ENCODE results near the gene CCDC57.

CCDC57 gene

DNA sequence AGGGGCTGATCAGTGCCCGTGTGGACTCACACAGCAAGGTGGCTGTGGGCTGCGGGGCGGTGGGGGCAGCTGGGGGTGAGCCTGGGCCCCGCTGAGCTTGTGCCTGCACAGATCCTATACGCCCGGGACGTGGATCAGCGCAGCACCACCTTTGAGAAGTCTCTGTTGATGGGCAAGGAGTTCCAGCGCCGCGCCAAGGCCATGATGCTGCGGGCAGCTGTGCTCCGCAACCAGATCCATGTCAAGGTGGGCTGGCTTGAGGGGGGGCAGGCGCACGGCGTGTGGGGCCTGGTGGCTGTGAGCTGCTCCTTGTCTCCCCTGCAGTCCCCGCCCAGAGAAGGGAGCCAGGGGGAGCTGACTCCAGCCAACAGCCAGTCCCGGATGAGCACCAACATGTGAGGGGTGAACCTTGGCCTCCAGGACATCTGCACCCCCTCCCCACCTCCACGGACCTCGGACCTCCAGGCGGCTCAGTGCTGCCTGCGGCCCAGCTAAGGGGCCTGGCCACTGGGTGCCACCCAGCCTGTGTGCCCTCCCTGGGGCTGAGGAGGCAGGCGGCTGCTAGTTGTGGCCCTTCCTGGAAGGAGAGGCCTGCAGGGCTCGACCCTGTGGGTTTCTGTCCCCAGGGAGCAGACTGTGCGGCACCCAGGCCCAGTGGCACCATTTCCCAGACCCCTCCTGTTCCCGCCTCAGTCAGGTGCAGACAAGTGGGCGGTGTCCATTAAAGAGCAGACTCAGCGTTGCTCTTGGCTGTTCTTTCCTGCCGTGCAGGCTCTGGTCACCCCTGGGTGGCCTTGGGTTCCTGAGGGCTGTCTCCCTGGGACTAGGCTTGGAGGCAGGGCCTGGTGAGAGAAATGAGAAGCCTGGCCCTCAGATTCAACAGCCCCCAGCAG, 155.7 kb downstream of the CCDC57 start:
- no peak overlapping the region for H3K4me3 ChIP-seq (ENCODE audit: low read length)

DNA sequence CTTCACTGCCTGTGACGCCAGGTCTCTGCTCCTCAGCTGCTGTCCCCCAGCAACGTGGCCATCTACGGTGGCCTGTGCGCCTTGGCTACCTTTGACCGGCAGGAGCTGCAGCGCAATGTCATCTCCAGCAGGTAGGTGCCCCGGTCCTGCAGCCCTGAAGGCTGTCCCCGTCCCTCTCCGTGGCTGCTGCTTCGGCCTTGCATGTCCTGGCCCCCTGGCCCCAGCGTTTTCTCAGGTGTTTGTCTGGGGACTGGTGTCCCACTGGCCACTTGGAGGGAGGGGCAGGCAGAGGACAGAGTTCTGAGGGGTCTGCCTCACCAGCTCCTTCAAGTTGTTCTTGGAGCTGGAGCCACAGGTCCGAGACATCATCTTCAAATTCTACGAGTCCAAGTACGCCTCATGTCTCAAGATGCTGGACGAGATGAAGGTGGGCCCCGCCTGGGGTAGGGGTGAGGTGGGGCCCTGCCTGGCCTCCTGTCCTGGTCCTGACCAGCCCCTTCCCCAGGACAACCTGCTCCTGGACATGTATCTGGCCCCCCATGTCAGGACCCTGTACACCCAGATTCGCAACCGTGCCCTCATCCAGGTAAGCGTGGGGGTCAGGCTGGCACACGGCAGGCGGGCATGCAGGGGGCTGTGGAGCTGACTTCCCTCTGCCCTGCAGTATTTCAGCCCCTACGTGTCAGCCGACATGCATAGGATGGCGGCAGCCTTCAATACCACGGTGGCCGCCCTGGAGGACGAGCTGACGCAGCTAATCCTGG, 156.5 kb downstream of the CCDC57 start:
- TF ChIP-seq, protein P1, sequence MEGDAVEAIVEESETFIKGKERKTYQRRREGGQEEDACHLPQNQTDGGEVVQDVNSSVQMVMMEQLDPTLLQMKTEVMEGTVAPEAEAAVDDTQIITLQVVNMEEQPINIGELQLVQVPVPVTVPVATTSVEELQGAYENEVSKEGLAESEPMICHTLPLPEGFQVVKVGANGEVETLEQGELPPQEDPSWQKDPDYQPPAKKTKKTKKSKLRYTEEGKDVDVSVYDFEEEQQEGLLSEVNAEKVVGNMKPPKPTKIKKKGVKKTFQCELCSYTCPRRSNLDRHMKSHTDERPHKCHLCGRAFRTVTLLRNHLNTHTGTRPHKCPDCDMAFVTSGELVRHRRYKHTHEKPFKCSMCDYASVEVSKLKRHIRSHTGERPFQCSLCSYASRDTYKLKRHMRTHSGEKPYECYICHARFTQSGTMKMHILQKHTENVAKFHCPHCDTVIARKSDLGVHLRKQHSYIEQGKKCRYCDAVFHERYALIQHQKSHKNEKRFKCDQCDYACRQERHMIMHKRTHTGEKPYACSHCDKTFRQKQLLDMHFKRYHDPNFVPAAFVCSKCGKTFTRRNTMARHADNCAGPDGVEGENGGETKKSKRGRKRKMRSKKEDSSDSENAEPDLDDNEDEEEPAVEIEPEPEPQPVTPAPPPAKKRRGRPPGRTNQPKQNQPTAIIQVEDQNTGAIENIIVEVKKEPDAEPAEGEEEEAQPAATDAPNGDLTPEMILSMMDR (IDR thresholded peaks at IDR 0.05; ENCODE audit: insufficient read depth, low read depth, low read length, missing control alignments): no peak
- no peak overlapping the region for H3K4me3 ChIP-seq (ENCODE audit: low read length)
- DNase-seq (ENCODE audit: low read depth): no peak

More for the DNA sequence above, 155.7 kb downstream of the CCDC57 start:
- TF ChIP-seq, protein P1 (IDR thresholded peaks at IDR 0.05; ENCODE audit: insufficient read depth, low read depth, low read length, missing control alignments): no peak
- no peak for DNase-seq (ENCODE audit: low read depth)

DNA sequence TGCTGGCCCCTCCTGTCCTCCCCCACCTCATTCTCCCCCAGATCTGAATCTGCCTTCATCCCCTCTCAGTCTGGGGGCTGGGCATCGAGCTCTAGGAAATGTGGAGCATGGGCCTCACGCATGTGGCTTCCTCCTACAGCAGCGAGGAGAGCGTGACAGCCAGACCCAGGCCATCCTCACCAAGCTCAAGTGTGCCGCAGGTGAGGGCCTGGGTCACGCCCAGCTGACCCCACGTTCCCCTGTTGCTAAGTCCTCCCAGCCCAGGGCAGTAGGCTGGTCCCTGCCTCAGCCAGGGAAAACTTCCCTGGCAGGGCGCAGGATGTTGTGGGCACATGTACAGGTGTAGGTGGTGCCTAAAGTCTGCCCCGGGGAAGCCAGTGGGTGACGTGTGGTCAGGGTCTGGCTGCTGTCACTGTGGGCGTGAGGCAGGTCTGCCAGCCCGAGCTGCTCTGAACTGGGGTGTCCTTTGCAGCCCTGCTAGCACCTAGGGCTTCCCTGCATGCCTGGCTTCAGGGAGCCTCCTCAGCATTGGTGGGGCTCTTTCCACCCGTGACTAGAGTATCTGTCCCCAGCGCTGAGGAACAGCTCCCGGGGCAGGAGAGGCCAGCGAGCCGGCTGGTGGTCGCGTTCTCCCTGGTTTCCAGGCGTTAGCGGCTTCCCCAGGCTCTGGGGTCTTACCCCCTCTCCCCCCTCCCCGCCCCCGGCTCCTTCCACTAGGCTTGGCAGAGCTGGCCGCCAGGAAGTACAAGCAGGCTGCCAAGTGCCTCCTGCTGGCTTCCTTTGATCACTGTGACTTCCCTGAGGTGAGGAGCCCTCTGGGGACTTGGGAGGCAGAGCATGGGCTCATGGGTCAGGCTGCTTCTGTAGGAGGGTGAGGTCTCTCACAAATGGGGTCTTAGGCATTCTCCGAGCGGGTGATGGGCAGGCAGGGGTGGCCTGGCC, 157.3 kb downstream of the CCDC57 start:
- TF ChIP-seq, protein P1 (IDR thresholded peaks at IDR 0.05; ENCODE audit: insufficient read depth, low read depth, low read length, missing control alignments): no peak
- no peak overlapping the region for H3K4me3 ChIP-seq (ENCODE audit: low read length)
- no peak for DNase-seq (ENCODE audit: low read depth)

DNA sequence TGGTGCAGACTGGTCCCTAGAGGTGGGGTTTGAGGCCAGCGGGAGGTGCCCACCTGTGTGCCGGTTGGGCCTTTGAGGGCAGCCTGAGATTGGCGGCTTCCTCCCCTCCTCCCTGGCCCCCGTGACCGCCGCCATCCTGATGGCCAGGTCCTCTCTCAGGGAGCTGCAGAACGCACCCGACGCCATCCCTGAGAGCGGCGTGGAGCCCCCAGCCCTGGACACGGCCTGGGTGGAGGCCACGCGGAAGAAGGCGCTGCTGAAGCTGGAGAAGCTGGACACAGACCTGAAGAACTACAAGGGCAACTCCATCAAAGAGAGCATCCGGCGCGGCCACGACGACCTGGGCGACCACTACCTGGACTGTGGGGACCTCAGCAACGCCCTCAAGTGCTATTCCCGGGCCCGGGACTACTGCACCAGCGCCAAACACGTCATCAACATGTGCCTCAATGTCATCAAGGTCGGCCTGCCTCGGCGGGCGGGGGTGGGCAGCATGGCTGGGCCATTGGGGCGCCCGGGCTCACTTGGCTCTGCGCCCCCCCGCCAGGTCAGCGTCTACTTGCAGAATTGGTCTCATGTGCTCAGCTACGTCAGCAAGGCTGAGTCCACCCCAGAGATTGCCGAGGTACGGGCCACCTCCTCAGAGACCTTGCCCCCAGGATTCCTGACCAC, 158.2 kb downstream of the CCDC57 start:
- TF ChIP-seq, protein P1 (IDR thresholded peaks at IDR 0.05; ENCODE audit: insufficient read depth, low read depth, low read length, missing control alignments): no peak
- H3K4me3 ChIP-seq (ENCODE audit: low read length): no peak overlapping the region
- DNase-seq (ENCODE audit: low read depth): no peak

DNA sequence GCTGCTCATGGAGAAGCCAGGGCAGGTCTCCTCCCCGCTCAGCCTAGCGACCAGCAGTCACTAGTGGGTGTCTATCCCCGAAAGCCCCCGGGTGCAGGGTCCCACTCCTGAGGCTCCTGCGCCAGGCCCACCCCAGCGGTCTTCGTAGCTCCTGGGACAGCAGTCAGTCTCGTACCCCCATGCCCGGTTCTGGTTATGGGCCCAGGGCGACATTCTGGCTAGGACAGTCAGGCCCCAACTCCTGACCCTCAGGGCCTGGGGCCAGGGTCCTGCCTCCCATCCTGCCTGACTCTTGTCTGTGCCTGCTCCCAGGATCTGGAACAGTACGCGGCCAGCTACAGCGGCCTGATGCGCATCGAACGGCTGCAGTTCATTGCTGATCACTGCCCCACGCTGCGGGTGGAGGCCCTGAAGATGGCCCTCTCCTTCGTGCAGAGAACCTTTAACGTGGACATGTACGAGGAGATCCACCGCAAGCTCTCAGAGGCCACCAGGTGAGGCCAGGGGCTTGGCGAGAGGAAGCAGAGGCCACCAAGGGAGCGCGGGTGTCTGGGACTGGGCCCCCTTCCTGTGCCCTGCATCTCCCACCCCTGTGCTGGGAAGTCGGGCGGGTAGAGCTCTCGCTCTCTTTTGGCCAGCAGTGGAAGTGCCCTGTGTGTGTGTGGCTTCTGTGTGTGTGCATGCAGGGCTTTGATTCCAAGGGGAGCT, 158.9 kb downstream of the CCDC57 start:
- DNase-seq (ENCODE audit: low read depth): no peak
- TF ChIP-seq, protein P1 (IDR thresholded peaks at IDR 0.05; ENCODE audit: insufficient read depth, low read depth, low read length, missing control alignments): no peak
- no peak overlapping the region for H3K4me3 ChIP-seq (ENCODE audit: low read length)

Measured in epithelial cell of esophagus (primary cell).